GM12801 (cell line): ENCODE results near the gene GPATCH3.

Source experiments
- TF ChIP-seq, protein P1 (sequence below): IDR thresholded peaks from one replicate; pipeline ENCODE4 v1.5.1; 2011; ENCODE audit warnings: control low read depth; ENCODE audit not compliant: insufficient read length; ENCODE audit errors: extremely low read depth

Gene GPATCH3, protein sequence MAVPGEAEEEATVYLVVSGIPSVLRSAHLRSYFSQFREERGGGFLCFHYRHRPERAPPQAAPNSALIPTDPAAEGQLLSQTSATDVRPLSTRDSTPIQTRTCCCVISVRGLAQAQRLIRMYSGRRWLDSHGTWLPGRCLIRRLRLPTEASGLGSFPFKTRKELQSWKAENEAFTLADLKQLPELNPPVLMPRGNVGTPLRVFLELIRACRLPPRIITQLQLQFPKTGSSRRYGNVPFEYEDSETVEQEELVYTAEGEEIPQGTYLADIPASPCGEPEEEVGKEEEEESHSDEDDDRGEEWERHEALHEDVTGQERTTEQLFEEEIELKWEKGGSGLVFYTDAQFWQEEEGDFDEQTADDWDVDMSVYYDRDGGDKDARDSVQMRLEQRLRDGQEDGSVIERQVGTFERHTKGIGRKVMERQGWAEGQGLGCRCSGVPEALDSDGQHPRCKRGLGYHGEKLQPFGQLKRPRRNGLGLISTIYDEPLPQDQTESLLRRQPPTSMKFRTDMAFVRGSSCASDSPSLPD

DNA sequence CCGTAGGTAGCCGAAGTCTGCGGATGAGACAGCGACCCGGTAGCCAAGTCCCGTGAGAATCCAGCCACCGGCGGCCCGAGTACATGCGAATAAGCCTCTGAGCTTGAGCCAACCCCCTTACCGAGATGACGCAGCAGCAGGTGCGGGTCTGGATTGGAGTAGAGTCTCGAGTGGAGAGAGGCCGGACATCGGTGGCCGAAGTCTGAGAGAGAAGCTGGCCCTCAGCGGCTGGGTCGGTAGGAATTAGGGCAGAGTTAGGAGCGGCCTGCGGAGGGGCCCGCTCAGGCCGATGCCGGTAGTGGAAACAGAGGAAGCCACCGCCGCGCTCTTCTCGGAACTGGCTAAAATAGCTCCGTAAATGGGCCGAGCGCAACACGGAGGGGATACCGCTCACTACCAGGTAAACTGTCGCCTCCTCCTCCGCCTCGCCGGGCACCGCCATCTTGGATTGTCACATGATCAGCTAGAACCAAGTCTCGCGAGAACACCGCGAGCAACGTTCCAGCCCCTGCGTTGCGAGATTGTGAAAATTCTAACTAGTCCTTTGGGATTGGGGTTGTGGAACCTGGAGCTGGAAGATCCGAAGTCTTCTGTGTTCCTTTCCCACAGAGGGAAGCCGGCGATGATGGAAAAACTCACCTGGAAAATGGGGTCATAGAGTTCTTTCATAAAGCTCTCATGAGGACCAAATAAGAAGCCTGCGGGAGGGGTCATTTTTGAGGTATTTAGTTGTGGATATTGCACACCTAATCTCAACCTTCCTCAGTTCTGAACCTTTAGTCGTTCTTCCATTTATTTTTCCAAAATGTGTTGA lies at the start of gene GPATCH3:
Gene GPATCH3 (minus strand): TSS at position 467 of the 814 bp plus-strand sequence. CDS start 25 bp downstream, at position 442.
- TF ChIP-seq, protein P1, sequence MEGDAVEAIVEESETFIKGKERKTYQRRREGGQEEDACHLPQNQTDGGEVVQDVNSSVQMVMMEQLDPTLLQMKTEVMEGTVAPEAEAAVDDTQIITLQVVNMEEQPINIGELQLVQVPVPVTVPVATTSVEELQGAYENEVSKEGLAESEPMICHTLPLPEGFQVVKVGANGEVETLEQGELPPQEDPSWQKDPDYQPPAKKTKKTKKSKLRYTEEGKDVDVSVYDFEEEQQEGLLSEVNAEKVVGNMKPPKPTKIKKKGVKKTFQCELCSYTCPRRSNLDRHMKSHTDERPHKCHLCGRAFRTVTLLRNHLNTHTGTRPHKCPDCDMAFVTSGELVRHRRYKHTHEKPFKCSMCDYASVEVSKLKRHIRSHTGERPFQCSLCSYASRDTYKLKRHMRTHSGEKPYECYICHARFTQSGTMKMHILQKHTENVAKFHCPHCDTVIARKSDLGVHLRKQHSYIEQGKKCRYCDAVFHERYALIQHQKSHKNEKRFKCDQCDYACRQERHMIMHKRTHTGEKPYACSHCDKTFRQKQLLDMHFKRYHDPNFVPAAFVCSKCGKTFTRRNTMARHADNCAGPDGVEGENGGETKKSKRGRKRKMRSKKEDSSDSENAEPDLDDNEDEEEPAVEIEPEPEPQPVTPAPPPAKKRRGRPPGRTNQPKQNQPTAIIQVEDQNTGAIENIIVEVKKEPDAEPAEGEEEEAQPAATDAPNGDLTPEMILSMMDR, result no peak

DNA sequence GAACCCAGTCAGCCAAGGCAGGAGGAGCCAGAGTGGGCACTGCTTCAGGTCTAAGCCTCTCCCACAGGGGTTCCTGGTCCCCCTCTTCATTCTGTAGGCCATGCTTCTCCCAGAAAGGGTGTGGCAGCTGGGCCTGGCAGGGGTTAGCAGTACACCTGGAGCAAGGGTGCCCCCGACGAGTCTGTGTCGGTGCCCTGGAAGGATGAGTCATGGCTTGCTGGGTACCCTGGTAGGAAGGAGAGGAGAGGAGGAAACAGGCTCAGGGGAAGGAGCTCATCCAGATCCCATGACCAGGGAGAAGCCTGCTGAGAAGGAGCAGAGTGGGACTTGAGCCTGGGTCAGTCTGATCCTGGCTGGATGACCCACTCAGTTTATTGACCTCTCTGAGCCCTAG lies 49.7 kb upstream of the GPATCH3 start:
- TF ChIP-seq, protein P1, result no peak

DNA sequence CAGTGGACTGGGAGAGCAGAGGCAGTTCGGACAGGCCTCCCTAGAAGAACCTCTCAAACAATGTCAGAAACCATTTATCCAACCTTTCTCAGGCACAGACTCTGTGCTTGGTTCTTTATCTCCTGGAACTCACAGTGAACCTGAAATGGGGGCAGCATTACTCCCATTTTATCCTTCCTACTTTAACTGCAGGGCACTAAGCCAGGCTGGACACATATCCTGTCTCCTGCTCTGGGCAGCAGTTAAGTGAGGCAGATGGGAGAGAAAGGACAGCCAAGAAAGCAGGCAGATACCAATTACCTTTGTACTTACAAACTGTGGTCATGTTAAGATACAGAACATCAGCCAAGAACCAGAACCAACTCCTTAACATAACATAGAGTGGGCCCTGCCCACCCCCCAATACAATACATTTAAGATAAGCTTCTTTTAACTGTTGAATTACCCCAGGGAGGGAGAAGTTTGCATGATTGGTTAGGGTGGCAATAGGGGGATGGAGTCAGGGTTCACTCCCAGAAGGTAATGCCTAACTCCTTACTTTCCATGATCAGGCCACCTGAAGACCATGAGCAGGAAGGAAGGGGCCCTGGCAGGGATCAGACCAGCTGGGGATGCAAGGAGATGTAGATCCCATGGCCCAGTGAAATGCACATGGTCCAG lies 49.1 kb upstream of the GPATCH3 start:
- TF ChIP-seq, protein P1, result no peak

DNA sequence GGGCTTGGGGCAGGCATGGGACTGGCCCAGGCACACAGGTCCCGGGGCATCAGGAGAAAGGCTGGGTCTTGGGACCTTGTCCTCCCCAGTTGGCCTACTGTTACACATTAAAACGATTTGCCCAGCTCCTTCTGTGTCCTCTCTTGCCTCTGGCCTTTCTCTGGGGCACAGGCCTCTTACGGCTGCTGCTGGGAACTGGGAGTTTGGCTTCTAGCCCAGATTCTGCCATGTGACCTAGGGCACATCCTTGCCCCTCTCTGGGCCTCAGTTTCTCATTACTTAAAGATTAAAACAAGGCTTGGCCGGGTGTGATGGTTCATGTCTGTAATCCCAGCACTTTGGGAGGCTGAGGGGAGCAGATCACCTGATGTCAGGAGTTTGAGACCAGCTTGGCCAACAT lies 46.0 kb upstream of the GPATCH3 start:
- TF ChIP-seq, protein P1, result no peak

DNA sequence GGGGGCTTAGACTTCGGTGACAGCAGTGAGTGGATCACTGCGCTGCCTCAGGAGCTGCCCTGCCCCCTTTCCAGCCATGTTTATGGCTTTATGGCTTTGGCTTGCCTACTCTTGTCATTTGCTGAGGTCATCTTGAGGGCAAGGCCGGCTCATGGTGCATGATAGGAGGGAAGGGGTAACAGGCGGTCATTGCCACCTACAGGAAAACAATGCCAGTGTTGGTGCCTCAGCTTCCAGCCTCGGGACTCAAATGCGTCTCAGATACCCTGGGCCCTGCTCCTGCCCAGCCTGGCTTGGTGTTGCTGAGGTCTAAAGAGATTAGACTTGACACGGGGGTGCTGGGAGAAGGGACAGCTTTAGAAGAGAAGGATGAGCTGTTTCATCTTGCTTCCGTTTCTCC lies 45.5 kb upstream of the GPATCH3 start:
- TF ChIP-seq, protein P1, result no peak

DNA sequence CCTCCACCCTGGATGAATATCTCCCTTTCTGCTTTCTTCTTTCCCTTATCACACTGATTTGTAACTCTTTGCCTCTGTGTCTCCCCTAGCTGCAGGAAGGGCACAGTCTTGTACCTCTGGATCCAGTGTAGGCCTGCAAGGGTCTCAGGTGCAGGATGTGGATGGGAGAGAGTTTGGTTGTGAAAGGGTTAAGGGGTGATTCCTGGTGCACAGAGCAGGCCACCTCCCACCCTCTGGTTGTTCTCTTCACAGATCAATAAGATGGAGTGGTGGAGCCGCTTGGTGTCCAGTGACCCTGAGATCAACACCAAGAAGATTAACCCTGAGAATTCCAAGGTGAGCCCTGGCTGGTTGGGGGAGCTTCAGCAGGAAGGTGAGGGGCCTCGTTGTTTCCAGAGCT lies 44.9 kb upstream of the GPATCH3 start:
- TF ChIP-seq, protein P1, result no peak

DNA sequence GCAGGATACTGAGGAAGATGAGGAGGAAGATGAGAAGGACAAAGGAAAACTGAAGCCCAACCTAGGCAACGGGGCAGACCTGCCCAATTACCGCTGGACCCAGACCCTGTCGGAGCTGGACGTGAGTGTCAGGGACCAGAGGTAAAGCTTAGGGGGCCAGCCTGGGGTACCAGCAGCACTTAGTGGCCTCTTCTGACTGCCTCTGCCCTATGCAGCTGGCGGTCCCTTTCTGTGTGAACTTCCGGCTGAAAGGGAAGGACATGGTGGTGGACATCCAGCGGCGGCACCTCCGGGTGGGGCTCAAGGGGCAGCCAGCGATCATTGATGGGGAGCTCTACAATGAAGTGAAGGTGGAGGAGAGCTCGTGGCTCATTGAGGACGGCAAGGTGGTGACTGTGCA lies 42.4 kb upstream of the GPATCH3 start:
- TF ChIP-seq, protein P1, result no peak
